Prostate gland (tissue), 2 donors: ENCODE measurements around the gene RIT2. TPM values are rescaled to one million over a fixed set of nuclear protein-coding genes. Genes with fewer than 3 reads are reported as not detected.

ENCODE experiments used
- DNase-seq: peaks from one replicate; pipeline ENCODE4 v3.0.0-alpha.2; 2019; ENCODE audit warnings: low spot score
- H3K27ac ChIP-seq, 2 donors: fragments of 200-600 bp; sonication (generic); 2 replicates each; pipeline ENCODE4 v1.5.1; 2017 to 2019
- H3K27me3 ChIP-seq: fragments of 200-600 bp; sonication (generic); replicated peaks from 2 replicates; pipeline ENCODE4 v1.5.1; 2019; ENCODE audit not compliant: insufficient read depth
- H3K36me3 ChIP-seq, 2 donors: fragments of 200-600 bp; sonication (generic); 1 replicate in 1 of 2; 2 replicates in 1 of 2; pipeline versions ENCODE4 v1.5.1 to v1.8.1; 2017 to 2019
- H3K4me1 ChIP-seq: fragments of 200-600 bp; sonication (generic); replicated peaks from 2 replicates; pipeline ENCODE4 v1.5.1; 2019
- H3K4me3 ChIP-seq, 2 donors: fragments of 200-600 bp; sonication (generic); 2 replicates each; pipeline ENCODE4 v1.5.1; 2017 to 2019
- H3K9me3 ChIP-seq: fragments of 200-600 bp; sonication (generic); 2 replicates; pipeline ENCODE4 v1.5.1; 2017
- CTCF ChIP-seq, 4 experiments: fragments of 200-600 bp in 2 of 4; fragments of 450-650 bp in 2 of 4; sonication (generic) in 2 of 4; IDR thresholded peaks; 1 replicate in 3 of 4; 2 replicates in 1 of 4; pipeline ENCODE4 v1.5.1; 2016 to 2019; ENCODE audit warnings: antibody characterized with exemption in 4 of 4, mild to moderate bottlenecking in 2 of 4, moderate library complexity in 2 of 4
- POLR2A ChIP-seq: fragments of 450-650 bp; IDR thresholded peaks from one replicate; pipeline ENCODE4 v1.6.1; 2016; ENCODE audit warnings: antibody characterized with exemption, mild to moderate bottlenecking
- POLR2AphosphoS5 ChIP-seq: sonication (generic); formaldehyde crosslinking; IDR thresholded peaks from one replicate; pipeline ENCODE4 v1.6.1; 2017; ENCODE audit warnings: antibody characterized with exemption
- WGBS: methylation state at CpG from one replicate; pipeline ENCODE4 v1.1.5; 2018; 5-methylcytosine and 5-hydroxymethylcytosine counted together
- intact Hi-C: fragments of 100-400 bp; cut with DNase I; formaldehyde crosslinking; loops from one replicate; pipeline ENCODE4 v1.14.2; 2022
- total RNA-seq, 2 donors: library from RNA; depleted of rRNA; stranded (reverse); fragments of >200 nt; gene quantifications; one replicate each; pipeline ENCODE4 v1.1.0, GENCODE V29; 2016

The RIT2 gene
- total RNA-seq, 2 donors from 2014 or later: not detected

DNA sequence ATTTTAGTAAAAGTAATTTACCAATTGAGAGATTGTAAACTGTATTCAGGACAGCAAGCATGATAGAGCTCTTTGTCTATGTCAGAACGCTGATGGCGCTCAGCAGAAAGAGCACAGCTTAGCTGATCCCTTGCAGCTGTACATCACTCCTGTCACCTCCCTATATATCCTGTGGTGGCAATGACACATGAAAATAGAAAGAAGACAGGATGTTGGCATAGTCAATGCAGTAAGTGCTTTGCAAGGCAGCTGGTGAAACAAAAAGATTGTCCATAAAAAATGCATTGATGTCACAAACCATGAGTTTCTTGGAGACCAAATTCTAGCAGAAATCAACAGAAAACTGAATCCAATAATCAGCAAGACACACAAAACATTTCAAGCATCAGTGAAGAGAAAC is 221.5 kb downstream of the RIT2 start:
- no peaks in the 10 kb centered on the region for H3K9me3 ChIP-seq
- no peaks in the 10 kb centered on the region for H3K4me1 ChIP-seq
- H3K4me3 ChIP-seq: no peak overlapping the region
- DNase-seq: no peak
- TF ChIP-seq CTCF (IDR thresholded peaks at IDR 0.05): no peak
- no peaks in the 10 kb centered on the region for H3K36me3 ChIP-seq
- H3K27me3 ChIP-seq: no peaks in the 10 kb centered on the region
- 95% methylated on average over 2 of the region's 2 CpGs for WGBS
- intact Hi-C loops: no loop called here
- no peak overlapping the region for H3K27ac ChIP-seq

- Histone ChIP-seq H3K27me3 (no peaks in the 10 kb centered on the region), H3K4me1 (no peaks in the 10 kb centered on the region), H3K27ac (no peak overlapping the region), H3K36me3 (no peaks in the 10 kb centered on the region), H3K9me3 (no peaks in the 10 kb centered on the region), H3K4me3 (no peak overlapping the region)
- DNase-seq: no peak
- 0% methylated on average over 1 of the region's 1 CpG for WGBS
- TF ChIP-seq POLR2A (no peak), POLR2AphosphoS5 (no peak), CTCF (IDR thresholded peaks at IDR 0.05) (no peak)
- intact Hi-C loops: no loop called here
Observed at GRCh38 chr18:42892181-42892580, 223.3 kb downstream of the RIT2 start.

GRCh38 chr18:42891705-42892104 is 223.8 kb downstream of the RIT2 start:
- H3K27me3 ChIP-seq: no peaks in the 10 kb centered on the region
- no peaks in the 10 kb centered on the region for H3K4me1 ChIP-seq
- H3K27ac ChIP-seq: no peak overlapping the region
- no peak for DNase-seq
- WGBS: 68% methylated on average over 3 of the region's 3 CpGs
- no peak for TF ChIP-seq POLR2A
- no peaks in the 10 kb centered on the region for H3K9me3 ChIP-seq
- H3K36me3 ChIP-seq: no peaks in the 10 kb centered on the region
- no peak overlapping the region for H3K4me3 ChIP-seq
- intact Hi-C loops: no loop called here

GRCh38 chr18:42883169-42883568 is 232.3 kb downstream of the RIT2 start:
- Histone ChIP-seq H3K4me3 (no peak overlapping the region), H3K27ac (no peak overlapping the region)
- 82% methylated on average over 3 of the region's 3 CpGs for WGBS

GRCh38 chr18:42882122-42882521 is 233.4 kb downstream of the RIT2 start:
- Histone ChIP-seq H3K4me3 (no peak overlapping the region), H3K27me3 (no peaks in the 10 kb centered on the region), H3K36me3 (no peaks in the 10 kb centered on the region), H3K9me3 (no peaks in the 10 kb centered on the region), H3K4me1 (no peaks in the 10 kb centered on the region), H3K27ac (no peak overlapping the region)
- 91% methylated on average over 3 of the region's 3 CpGs for WGBS
- DNase-seq: no peak
- intact Hi-C loops: no loop called here
- TF ChIP-seq POLR2AphosphoS5: no peak
- TF ChIP-seq CTCF (IDR thresholded peaks at IDR 0.05): no peak
- TF ChIP-seq POLR2A: no peak

More at GRCh38 chr18:42883169-42883568, 232.3 kb downstream of the RIT2 start:
- H3K9me3 ChIP-seq: no peaks in the 10 kb centered on the region
- intact Hi-C loops: no loop called here
- H3K4me1 ChIP-seq: no peaks in the 10 kb centered on the region
- DNase-seq: no peak
- no peaks in the 10 kb centered on the region for H3K36me3 ChIP-seq
- H3K27me3 ChIP-seq: no peaks in the 10 kb centered on the region
- TF ChIP-seq POLR2AphosphoS5 (no peak), CTCF (IDR thresholded peaks at IDR 0.05) (no peak), POLR2A (no peak)
